Suppressor macrophage treated with lipopolysaccharide for 1 hour (primary cell): ENCODE measurements around the gene ZMYND8.
A peak's percentile ranks its signal among the peaks of the same experiment; 100 is the strongest.
"Not testable (repeated sequence)": the region's sequence is repeated elsewhere in the genome, so short reads cannot be mapped to it uniquely, and the experiment has no call there.

Experiments used
- DNase-seq, 3 donors: peaks; one replicate each; pipeline ENCODE4 v3.0.0-alpha.2; 2020 to 2022

The ZMYND8 gene

DNA sequence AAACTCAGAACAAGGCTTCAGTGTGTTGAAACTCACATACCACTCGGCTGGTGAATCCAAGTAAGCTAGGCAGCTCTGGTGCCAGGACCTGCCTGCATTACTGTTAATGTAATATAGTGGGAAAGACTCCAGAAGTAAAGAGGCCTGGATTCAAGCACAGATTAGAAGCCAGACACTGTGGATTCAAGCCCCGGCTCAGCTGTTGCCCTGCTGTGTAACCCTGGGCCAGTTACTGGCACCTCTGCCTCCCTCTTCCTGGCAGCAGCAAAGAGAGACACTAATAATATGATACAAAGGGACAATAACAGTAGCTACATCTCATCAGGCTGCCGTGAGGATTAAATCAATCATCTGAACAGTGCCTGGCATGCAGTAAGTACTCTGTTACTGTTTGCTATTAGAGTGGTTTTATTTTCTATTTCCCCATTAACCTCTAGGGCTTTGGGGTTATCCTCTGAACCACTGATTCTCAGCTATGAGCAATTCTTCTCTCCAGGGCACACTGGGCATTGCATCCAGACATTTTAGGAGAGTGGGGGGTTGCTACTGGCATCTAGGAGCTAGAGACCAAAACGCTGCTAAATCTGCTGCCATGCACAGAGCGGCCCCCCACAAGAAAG is 92.9 kb downstream of the ZMYND8 start:
- no peak for DNase-seq

DNA sequence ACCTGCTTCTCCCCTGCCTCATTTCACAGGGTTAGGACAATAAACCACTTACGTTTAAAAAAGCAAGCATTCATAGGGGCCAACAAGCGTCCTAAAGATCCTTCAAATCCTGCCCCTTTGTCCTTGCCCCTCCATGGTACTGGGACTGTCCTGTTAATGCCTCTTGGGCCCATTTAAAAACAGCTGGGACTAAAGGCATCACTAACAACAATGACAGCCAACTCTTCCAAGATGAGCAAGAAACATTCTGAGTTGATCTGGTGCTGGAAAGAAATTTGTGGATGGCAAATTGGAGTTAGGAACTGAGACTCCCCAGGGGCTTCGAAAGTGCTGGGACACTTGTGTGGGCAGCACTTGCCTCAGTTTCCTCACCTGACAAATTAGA is 93.4 kb downstream of the ZMYND8 start:
- DNase-seq: no peak

DNA sequence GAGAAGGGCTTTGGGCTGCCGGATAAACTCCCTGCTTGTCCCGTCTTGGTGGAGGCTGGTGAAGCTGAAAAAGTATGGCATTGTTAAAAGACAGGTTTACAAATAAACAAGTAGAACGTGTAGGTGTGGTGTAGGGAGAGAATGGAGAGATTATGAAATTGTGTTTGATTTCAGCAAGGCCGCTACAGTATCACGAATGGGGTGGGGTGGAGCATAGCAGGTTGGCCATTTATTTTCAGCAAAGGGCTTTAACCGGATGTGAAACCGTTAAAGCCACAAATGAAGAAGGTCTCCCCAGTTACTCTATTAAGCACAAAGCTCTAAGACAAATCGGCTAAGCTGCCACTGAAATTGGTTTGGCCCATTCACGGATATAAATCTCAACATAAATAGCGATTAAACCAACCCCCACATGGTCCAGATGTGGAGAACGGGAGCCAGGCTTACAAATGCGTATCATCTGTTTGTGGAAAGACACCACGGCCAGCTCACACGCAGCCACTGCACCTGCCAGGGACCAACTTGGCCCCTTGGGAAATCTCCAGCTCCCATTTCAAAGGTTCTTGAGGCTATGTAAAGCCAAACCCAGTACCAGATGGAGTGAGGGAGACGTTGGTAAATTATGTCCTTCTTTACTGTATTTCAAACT is 94.0 kb downstream of the ZMYND8 start:
- DNase-seq: no peak

DNA sequence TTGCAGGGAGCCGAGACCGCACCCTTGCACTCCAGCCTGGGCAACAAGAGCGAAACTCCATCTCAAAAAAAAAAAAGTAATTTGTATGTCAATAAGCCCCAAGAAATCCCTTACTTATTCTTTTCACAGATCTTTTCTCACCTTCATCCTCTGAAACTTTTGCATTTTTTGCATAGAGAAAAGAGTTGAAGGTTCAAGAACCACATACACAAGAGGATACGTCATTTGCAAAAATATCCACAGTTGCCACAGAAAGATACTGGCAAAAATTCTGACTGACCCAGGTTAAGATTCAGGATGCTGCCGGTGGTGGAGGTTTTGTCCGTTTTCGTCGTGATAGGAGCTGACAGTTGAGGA is 94.5 kb downstream of the ZMYND8 start:
- DNase-seq: no peak

DNA sequence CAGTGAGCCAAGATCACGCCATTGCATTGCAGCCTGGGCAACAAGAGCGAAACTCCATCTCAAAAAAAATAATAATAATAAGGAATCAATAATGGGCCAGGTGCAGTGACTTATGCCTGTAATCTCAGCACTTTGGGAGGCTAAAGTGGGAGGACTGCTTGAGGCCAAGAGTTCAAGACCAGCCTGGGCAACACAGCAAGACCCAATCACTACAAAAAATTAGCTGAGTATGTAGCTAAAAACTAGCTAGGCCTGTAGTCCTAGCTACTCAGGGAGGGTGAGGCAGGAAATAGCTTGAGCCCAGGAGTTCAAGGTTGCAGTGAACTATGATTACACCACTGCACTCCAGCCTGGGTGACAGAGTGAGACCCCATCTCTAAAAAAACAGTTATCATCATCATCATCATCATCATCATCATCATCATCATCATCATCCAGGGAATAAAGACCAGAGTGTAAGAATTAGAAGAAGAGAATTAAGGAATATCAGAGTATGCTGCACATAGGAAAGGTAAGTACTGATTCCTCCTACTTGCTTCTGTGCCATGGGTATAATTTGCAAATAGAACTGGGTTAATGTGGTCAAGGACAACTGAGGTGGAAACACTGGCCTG is 95.2 kb downstream of the ZMYND8 start:
- DNase-seq: not testable (repeated sequence)

DNA sequence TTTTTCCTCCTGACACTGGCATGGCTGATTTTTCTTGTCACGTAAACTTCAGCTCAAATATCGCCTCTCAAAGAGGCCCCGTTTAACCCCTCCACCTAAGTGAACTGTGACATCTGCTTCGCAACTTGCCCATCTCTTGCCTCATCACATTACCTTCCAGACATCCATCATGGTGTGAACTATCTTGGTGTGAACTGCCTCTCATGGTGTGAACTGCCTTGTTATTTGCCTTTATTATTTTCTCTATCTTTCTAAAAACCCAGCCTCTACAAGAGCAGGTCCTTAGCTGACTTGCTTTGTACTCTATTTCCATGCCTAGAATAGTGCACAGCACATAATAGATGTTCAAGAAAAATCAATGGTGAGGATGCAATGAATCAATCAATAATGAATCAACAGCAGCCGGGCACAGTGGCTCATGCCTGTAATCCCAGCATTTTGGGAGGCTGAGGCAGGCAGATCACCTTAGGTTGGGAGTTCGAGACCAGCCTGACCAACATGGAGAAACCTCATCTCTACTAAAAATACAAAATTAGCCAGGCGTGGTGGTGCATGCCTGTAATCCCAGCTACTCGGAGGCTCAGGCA is 95.9 kb downstream of the ZMYND8 start:
- not testable (repeated sequence) for DNase-seq

DNA sequence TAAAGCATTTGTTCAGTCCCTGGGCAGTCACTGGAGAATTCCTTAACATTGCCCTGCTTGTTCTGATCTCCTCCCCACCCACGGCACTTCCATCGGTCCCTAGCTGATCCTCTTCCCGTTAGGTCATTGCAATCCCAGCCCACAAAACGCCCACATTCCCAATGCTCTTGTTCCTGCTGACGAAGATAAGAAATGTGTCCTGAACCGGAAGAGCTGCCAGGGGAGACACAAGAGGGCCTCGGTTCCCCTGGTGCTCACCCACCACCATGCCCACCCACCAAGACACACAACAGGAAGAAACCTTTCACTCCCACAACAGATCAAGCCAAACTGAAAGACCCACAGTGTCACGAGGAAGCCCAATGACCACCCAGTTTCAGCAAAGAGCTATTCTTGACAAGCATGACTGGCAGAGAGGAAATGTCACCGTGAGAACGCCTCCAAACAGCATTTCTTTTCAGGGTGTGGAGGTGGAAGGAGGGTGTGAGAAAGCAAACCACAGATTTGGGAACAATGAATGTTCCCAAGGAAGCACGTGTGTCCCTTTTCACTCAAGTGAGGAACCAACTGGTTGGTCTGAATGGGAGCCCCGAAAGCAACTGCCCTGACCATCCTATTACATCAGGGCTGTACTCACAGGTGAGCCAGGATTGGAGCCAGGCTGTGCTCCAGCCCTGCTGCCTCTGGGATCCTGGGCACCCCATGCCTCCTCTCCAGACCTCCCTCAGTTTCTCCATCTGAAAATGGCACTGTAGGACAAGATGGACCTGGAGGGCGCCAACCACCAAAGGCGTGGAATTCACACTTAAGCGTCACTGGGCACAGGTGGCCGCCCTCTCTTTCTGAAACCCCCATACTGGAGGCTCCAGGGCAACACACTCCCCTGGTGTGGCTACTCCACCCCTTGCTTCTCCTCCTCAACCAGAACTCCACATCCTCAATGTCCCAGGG is 97.5 kb downstream of the ZMYND8 start:
- DNase-seq: peak; percentile 78 to 88 (median 88)

DNA sequence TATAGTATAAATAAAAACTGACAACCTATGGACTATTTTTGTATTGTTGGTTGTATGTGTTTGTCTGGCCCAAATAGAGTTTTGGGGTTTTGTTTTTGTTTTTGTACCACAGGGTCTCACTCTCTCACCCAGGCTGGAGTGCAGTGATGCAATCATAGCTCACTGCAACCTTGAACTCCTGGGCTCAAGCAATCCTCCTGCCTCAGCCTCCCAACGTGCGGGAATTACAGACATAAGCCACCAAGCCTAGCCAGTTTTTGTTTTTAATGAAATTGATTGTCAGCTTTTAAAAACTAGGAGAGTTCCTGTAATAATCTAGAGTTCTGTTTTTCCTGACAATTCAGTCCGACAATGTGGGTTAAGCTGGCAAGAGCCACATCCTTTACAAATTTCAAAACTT is 98.7 kb downstream of the ZMYND8 start:
- no peak for DNase-seq

DNA sequence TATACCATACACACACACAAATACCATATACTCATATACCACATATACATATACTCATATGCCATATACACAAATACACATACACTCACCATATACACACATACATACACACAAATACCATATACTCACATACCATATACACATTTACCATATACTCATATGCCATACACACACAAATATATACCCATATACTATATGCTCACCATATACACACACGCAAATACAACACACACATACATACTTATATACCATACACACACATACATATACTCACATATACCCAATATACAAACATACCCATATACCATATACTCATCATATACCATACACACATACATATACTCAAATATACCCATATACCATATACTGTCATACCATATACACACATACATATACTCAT is 99.2 kb downstream of the ZMYND8 start:
- no peak for DNase-seq

DNA sequence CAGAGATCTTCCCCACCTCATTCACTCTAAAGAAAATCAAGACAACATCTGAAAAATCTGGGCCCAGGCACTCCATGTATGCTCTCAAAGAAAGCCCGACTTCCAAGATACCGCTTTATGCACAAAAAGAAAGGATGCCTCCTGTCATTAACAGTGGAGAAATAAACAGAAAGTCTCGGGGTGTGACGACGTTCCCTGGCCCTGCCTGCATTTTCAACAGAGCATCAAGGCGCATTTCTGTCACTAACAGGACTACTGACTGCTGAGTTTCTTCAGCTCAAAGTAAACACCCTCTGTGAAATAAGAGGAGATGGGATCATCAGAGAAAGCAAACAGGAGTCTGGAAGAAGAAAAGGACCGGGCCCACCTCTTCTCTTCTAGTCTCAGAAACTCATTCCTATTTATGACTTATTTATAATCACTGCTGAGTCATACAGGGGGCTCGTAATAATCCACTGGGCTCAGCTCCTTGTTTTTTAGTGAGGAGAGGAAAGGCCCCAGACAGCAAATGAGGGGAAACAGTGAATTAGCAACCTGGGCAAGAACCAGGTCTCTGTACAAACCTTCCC is 99.7 kb downstream of the ZMYND8 start:
- DNase-seq: no peak

DNA sequence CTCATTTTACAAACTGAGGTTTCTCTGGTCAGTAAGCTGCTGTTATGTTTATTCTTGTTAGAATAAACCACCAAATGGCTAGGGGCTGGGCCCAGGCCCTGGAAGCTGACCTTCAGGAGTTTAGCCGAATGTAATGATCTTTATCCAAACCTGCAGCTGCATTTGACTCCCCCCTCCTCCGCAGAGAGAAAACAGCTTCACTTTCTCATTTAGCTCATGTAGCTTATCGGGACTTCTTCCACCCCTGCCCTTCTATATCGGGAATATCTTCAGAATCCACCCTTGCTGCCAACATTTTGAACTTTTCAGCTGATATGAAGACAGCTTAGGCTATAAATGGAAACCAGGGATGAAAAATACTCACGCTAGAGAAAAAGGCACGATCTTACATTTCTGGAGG is 102.6 kb downstream of the ZMYND8 start:
- DNase-seq: no peak

DNA sequence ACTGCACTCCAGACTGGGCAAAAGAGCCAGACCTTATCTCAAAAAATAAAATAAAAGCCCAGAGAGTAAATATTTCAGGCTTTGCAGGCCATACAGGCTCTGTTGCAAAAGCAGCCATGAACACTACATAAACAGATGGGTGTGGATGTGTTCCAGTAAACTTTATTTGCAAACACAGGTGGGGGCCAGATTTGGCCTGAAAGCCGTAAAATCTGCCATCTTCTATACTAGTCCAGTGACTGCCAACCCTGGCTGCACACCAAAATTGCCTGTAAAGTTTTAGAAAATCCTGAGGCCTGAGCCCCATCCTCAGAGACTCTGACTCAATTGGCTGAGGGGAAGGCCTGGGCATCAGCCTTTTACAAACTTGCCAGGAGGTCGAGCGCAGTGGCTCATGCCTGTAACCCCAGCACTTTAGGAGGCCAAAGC is 103.6 kb downstream of the ZMYND8 start:
- no peak for DNase-seq

DNA sequence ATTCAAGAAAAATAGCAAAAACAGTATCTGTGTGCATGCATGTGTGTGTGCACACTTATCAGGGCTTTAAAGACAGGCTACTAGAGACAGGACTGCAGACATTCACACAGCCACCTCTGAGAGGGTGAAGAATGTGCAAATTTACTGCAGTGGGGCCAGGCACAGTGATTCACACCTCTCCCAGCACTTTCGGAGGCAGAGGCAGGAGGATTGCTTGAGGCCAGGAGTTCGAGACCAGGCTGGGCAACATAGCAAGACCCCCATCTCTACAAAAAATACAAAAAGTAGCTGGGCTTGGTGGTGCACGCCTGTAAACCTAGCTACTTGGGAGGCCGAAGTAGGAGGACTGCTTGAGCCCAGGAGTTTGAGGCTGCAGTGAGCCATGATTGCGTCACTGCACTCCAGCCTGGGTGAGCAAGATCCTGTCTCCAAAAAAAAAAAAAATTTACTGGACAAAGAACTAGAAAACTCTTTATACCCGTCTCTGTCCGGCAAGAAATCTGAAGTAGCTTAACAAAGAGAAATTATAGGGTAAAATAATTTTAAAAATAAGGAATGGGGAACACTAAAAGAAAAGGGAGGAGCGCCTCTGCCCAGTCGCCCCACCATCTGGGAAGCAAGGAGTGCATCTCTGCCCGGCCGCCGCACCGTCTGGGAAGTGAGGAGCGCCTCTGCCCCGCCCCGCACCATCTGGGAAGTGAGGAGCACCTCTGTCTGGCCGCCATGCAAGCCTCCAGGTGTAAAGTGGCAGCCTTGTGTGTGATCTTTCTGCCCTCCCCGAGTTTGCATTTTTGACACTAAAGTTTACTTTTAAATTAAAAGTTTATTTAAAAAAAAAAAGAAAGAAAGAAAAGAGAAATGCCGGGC is 105.1 kb downstream of the ZMYND8 start:
- DNase-seq: no peak

DNA sequence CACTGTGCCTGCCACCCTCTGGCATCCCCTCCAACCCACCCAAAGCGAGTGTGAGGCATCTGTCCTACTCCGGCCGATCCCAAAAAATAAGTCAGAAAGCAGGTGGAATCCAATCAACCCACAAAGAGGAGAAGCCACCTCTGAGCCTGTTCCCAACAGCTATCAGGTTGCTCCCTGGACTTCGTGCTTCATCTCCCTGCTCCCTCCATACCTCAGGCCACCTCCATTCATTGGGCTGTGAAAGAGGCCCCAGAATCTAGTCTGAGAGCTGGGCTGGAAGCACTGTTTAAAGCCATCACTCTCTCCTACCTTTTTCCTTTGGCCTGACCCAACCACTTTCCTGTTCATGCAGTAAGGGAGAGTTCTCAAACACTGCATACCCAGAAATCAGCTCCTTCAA is 106.1 kb downstream of the ZMYND8 start:
- no peak for DNase-seq

DNA sequence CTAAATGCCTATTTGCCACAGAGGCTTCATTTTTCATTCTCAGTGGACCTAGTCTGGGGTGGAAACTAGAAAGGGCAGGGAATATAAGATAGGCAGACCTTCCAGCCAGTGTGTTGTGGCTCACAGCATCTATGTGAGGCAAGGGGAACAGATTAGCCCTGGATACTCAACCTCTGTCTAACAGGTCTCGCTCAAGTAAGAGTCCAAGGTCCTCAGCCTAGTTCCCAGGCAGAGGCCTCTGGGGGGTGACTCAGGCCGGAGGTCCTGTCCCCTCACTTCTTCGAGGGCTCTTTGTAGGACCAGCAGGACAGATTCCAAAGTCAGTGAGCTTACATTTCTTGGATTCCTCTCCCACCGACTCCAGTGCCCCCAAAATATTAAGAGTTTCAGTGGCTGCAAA is 106.6 kb downstream of the ZMYND8 start:
- no peak for DNase-seq

DNA sequence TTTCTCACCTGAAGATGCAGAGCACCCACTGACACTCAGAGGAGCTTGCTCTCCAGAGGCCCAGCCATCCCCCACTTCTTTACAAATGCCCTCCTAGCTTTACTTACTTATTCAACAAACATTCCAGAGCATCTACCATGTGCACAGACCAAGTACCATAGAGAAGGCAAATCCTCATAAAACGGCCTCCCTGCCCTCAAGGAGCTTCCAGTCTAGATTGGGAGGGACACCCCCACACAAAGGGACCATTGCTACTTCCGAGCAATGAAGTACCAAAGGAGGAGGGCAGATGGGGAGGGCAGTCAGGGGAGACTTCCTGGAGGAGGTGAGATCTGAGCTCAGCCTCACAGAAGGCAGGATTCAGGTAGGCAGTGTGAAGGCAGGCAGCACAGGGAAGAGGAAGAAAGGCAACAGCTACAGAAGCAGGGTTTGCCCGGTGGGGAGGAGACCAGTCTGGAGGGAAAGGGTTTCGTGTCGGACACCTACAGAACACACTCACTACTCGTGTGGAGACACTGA is 108.0 kb downstream of the ZMYND8 start:
- DNase-seq: no peak

DNA sequence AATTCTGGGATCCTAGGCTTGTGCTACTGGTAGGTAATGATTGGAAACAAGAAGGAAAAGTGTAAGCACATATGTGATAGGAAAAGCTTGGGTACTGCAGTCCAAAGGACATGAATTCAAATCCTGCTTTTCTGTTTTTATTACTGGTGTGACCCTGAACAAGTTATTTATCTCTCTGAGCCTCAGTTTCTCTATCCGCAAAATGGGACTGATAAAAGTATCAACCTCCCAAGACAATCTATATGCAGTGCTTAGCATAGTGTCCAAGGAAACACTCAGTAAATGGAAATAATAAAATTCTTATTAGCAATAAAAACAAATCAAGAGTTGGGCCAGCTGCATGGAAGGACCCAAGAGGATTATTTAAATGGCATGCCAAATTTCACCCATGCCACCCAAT is 108.5 kb downstream of the ZMYND8 start:
- DNase-seq: no peak

DNA sequence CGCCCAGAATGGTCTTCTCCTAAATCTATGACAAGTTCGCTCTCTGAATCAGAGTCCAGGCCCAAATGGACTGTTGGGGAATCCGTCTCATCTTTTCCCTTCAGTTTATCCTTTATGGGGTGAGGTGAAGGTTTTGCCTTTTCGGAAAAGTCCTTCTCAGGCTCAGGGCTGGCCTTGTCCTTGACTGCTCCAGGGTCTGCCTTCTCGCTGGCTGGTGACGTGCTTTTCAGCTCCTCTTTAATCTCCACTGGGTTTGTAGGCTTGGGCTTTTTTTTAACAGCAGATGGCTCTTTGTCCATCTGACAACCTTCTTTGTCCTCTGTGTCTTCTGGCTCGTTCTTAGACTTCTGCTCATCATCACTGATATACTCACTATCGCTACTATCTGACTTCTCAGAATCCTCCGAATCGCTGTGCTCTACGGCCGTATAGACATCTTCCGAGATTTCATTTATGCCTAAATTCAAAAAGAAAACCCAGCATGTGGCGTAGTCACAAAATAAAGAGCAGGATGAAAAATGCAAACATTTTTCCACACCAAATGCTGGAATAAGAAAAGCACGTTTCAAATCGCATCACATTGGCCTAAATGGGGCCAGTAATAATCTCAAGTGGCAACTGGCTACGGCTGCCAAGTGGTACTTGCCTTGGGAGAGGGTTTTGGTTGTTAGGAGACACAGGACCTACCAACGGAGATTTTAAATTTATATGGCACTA is 110.3 kb downstream of the ZMYND8 start:
- DNase-seq: no peak

DNA sequence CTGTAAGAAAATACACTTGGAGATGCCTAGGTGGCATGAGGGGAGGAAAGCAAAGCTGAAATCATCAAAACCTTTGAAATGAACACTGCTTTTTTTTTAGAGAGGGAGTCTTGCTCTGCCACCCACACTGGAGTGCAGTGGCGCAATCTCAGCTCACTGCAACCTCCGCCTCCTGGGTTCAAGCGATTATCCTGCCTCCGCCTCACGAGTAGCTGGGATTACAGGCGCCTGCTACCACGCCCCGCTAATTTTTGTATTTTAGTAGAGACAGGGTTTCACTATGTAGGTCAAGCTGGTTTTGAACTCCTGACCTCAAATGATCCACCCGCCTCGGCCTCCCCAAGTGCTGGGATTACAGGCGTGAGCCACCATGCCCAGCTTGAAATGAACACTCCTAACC is 111.3 kb downstream of the ZMYND8 start:
- not testable (repeated sequence) for DNase-seq

DNA sequence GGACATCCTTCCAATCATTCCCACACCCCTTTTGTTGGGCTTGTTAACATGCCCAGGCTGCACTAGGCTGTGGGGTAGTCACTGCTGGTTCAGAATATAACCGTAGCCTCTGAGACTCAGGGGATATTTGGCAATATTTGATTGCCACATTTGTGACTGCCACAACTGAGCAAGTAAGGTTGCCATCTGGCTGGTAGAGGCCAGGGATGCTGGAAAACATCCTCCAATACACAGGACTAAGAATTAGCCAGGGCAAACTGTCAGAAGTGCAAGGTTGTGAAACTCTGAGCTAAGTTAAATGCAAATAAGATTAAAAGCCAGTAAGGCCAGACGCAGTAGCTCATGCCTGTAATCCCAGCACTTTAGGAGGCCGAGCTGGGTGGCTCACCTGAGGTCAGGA is 112.0 kb downstream of the ZMYND8 start:
- DNase-seq: peak in 2 of 3 donors; percentile 14 to 23
